Fibroblast of villous mesenchyme (primary cell): ENCODE results near the gene NR2F1-AS1. TPM values are rescaled to one million over a fixed set of nuclear protein-coding genes. Genes with fewer than 3 reads are reported as not detected.

Source experiments
- DNase-seq: peaks from one replicate; pipeline ENCODE4 v3.0.0-alpha.2; 2010; ENCODE audit warnings: low read depth
- H3K4me3 ChIP-seq: 2 replicates; pipeline ENCODE4 v1.5.1; 2011; ENCODE audit warnings: low read depth, mild to moderate bottlenecking, low read length
- CTCF ChIP-seq: IDR thresholded peaks from 2 replicates; pipeline ENCODE4 v1.5.1; 2012; ENCODE audit warnings: low read depth, mild to moderate bottlenecking, low read length; ENCODE audit not compliant: insufficient read depth
- total RNA-seq: library from RNA; depleted of rRNA; stranded (reverse); fragments of >200 nt; gene quantifications from 2 replicates; pipeline ENCODE4 v1.2.3, GENCODE V29; 2012

Gene NR2F1-AS1
- total RNA-seq, 1 donor, result 27.6 TPM

GRCh38 chr5:93593476-93594131, 12.6 kb upstream of the NR2F1-AS1 start:
- TF ChIP-seq CTCF, result no peak
- no peak overlapping the region for H3K4me3 ChIP-seq
- DNase-seq, result no peak

GRCh38 chr5:93592883-93593282, 11.9 kb upstream of the NR2F1-AS1 start:
- no peak for DNase-seq
- TF ChIP-seq CTCF, result no peak

GRCh38 chr5:93591323-93591945, 10.4 kb upstream of the NR2F1-AS1 start:
- DNase-seq, result no peak
- H3K4me3 ChIP-seq, result peak overlapping the region; percentile 92
- TF ChIP-seq CTCF, result no peak

More at GRCh38 chr5:93592883-93593282, 11.9 kb upstream of the NR2F1-AS1 start:
- H3K4me3 ChIP-seq, result peak overlapping the region; percentile 2

GRCh38 chr5:93590493-93590892, 9.5 kb upstream of the NR2F1-AS1 start:
- no peak for DNase-seq
- H3K4me3 ChIP-seq, result peak overlapping the region; percentile 92
- no peak for TF ChIP-seq CTCF

GRCh38 chr5:93589829-93590215, 8.8 kb upstream of the NR2F1-AS1 start:
- TF ChIP-seq CTCF, result no peak

GRCh38 chr5:93589152-93589828, 8.3 kb upstream of the NR2F1-AS1 start:
- no peak for DNase-seq
- TF ChIP-seq CTCF, result no peak
- peak overlapping the region; percentile 92 for H3K4me3 ChIP-seq

More at GRCh38 chr5:93589829-93590215, 8.8 kb upstream of the NR2F1-AS1 start:
- no peak for DNase-seq
- H3K4me3 ChIP-seq, result peak overlapping the region; percentile 92
